GM19455 (cell line): ENCODE measurements around the gene COA5.

Source experiments
- ATAC-seq: cut with Tn5 transposase; IDR thresholded peaks from one replicate; pipeline ENCODE4 v1.9.1; 2021; ENCODE audit not compliant: unreplicated experiment

Gene COA5

GRCh38 chr2:98608116-98608961, at the start of gene COA5, which contains the start of gene UNC50:
TSS of gene COA5 (minus strand) at chr2:98608512. CDS start at chr2:98608405, 107 bp downstream.
TSS of gene UNC50 (plus strand) at chr2:98608589. CDS start at chr2:98609760, 1,171 bp downstream.
- peak; percentile 91 for ATAC-seq

- ATAC-seq = no peak
Measured at GRCh38 chr2:98656800-98657199, 48.5 kb upstream of the COA5 start.

- no peak for ATAC-seq
Measured at GRCh38 chr2:98654699-98655495, 46.6 kb upstream of the COA5 start.

GRCh38 chr2:98650998-98651397, 42.7 kb upstream of the COA5 start:
- ATAC-seq = no peak

- ATAC-seq = no peak
Measured at GRCh38 chr2:98649992-98650375, 41.7 kb upstream of the COA5 start.

GRCh38 chr2:98649135-98649991, 41.1 kb upstream of the COA5 start:
- ATAC-seq = no peak

GRCh38 chr2:98648451-98648850, 40.1 kb upstream of the COA5 start:
- no peak for ATAC-seq

GRCh38 chr2:98647636-98648035, 39.3 kb upstream of the COA5 start:
- no peak for ATAC-seq

- ATAC-seq = no peak
Measured at GRCh38 chr2:98643496-98644100, 35.3 kb upstream of the COA5 start.

- peak; percentile 82 for ATAC-seq
Measured at GRCh38 chr2:98637401-98638147, 29.3 kb upstream of the COA5 start.

GRCh38 chr2:98634406-98635092, 26.2 kb upstream of the COA5 start:
- no peak for ATAC-seq

GRCh38 chr2:98632351-98632750, 24.0 kb upstream of the COA5 start:
- no peak for ATAC-seq

- no peak for ATAC-seq
Measured at GRCh38 chr2:98623657-98624056, 15.3 kb upstream of the COA5 start.

GRCh38 chr2:98617149-98617548, 8.8 kb upstream of the COA5 start:
- no peak for ATAC-seq

GRCh38 chr2:98615481-98615880, 7.2 kb upstream of the COA5 start:
- no peak for ATAC-seq

GRCh38 chr2:98614024-98614739, 5.9 kb upstream of the COA5 start:
- ATAC-seq = no peak

GRCh38 chr2:98608962-98609604, 771 bp upstream of the COA5 start:
- no peak for ATAC-seq

- no peak for ATAC-seq
Measured at GRCh38 chr2:98607741-98608115, 584 bp downstream of the COA5 start.
